Measurements from ENCODE around the gene PEX5L. TPM values are rescaled to one million over a fixed set of nuclear protein-coding genes. Genes with fewer than 3 reads are reported as not detected.

PEX5L gene
- total and polyA plus RNA-seq, 2 donors: 0.03 to 0.11 TPM

- H3K27ac ChIP-seq (ENCODE audit: low read depth): no peak overlapping the region
- DNase-seq (ENCODE audit: extremely low spot score): no peak
- 46% methylated on average over 4 of the region's 4 CpGs for WGBS
- H3K4me3 ChIP-seq (ENCODE audit: low read depth, low read length): no peak overlapping the region
- H3K36me3 ChIP-seq (ENCODE audit: insufficient read depth): no peaks in the 10 kb centered on the region
- no peaks in the 10 kb centered on the region for H3K4me1 ChIP-seq (ENCODE audit: insufficient read depth)
Observed at GRCh38 chr3:179991104-179991503, 45.6 kb downstream of the PEX5L start.

GRCh38 chr3:179981646-179982045 is 55.1 kb downstream of the PEX5L start:
- no peaks in the 10 kb centered on the region for H3K36me3 ChIP-seq (ENCODE audit: insufficient read depth)
- H3K27ac ChIP-seq (ENCODE audit: low read depth): no peak overlapping the region
- no peak overlapping the region for H3K4me3 ChIP-seq (ENCODE audit: low read depth, low read length)
- no peak for DNase-seq (ENCODE audit: extremely low spot score)
- H3K4me1 ChIP-seq (ENCODE audit: insufficient read depth): no peaks in the 10 kb centered on the region

DNA sequence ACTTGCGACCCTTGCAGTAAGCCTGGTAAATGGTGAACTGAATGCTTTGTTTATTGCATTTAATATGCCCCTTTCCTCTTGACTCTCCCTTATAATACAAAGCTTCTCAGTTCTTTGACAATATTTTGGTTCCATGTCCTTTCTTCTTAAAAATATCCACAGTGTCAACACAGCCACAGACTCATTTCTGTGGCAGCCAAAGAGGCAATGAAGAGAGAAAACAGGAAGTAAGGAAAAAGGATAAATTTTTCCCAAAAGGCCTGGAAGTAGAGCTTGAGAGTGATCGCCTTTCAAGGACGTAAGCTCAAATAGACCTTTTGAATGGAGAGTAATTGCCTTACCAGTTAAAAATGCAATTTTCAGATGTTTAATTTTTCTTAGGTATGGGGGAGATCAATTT is 59.4 kb downstream of the PEX5L start:
- H3K4me1 ChIP-seq (ENCODE audit: insufficient read depth): no peaks in the 10 kb centered on the region
- no peak for DNase-seq (ENCODE audit: extremely low spot score)
- H3K36me3 ChIP-seq (ENCODE audit: insufficient read depth): no peaks in the 10 kb centered on the region
- WGBS: 60% methylated on average over 3 of the region's 3 CpGs
- H3K27ac ChIP-seq (ENCODE audit: low read depth): no peak overlapping the region
- no peak overlapping the region for H3K4me3 ChIP-seq (ENCODE audit: low read depth, low read length)

DNA sequence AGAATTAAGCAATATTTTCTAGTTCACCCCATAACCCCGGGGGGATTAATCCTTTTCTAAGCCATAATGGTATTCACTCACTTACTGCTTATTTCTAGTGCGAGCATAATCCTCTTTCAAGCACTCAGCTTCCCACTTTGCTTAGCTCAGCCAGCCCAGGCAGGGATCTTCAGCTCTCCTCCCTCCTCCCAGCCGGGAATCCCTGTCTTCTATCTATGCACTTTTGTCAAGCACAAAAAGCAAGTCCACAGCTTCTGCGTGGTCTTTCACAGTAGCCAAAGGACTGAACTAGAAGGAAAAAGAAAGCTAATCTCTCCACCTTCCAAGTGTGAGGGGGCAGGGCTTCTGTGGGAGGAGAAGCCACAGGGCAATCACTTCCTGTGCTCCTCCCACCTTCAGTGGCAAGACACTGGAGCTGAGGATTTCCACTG is 62.8 kb downstream of the PEX5L start:
- DNase-seq (ENCODE audit: extremely low spot score): no peak
- no peaks in the 10 kb centered on the region for H3K4me1 ChIP-seq (ENCODE audit: insufficient read depth)
- 22% methylated on average over 4 of the region's 4 CpGs for WGBS

DNA sequence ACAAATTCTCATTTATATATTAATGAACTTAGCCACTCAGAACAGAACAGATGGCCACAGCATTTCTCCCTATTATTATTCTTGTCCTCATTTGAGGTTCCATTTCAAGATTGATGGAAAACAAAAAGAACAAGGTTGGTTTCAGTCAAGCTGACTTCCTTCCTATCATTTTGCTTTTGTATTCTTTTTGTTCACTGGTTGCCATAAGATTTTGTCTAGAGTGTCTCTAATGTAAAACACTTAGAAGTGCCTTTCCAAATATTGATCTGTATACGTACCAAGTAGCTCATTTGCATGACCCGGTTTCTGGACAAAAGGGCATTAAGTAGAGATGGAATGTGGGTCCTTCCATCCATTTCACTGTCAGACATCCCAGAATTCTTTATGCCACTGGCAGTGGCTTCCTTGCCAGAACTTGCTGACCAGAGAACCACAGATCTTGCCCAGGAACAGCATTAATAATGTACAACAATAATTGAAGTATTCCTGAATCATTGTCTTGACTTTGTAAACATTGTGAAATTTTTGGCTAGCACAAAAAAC is 63.8 kb downstream of the PEX5L start:
- Histone ChIP-seq H3K36me3 (ENCODE audit: insufficient read depth) (no peaks in the 10 kb centered on the region), H3K4me1 (ENCODE audit: insufficient read depth) (no peaks in the 10 kb centered on the region), H3K4me3 (ENCODE audit: low read depth, low read length) (no peak overlapping the region), H3K27ac (ENCODE audit: low read depth) (no peak overlapping the region)
- WGBS: 76% methylated on average over 2 of the region's 2 CpGs
- no peak for DNase-seq (ENCODE audit: extremely low spot score)

More for the DNA sequence above, 62.8 kb downstream of the PEX5L start:
- Histone ChIP-seq H3K36me3 (ENCODE audit: insufficient read depth) (no peaks in the 10 kb centered on the region), H3K4me3 (ENCODE audit: low read depth, low read length) (no peak overlapping the region), H3K27ac (ENCODE audit: low read depth) (no peak overlapping the region)

GRCh38 chr3:179971280-179971679 is 65.5 kb downstream of the PEX5L start:
- WGBS: 59% methylated on average over 3 of the region's 3 CpGs
- Histone ChIP-seq H3K27ac (ENCODE audit: low read depth) (no peak overlapping the region), H3K4me3 (ENCODE audit: low read depth, low read length) (no peak overlapping the region), H3K36me3 (ENCODE audit: insufficient read depth) (no peaks in the 10 kb centered on the region), H3K4me1 (ENCODE audit: insufficient read depth) (no peaks in the 10 kb centered on the region)
- DNase-seq (ENCODE audit: extremely low spot score): no peak

GRCh38 chr3:179970746-179971145 is 66.0 kb downstream of the PEX5L start:
- 77% methylated on average over 2 of the region's 2 CpGs for WGBS
- no peak for DNase-seq (ENCODE audit: extremely low spot score)
- Histone ChIP-seq H3K4me1 (ENCODE audit: insufficient read depth) (no peaks in the 10 kb centered on the region), H3K36me3 (ENCODE audit: insufficient read depth) (no peaks in the 10 kb centered on the region), H3K4me3 (ENCODE audit: low read depth, low read length) (no peak overlapping the region), H3K27ac (ENCODE audit: low read depth) (no peak overlapping the region)

DNA sequence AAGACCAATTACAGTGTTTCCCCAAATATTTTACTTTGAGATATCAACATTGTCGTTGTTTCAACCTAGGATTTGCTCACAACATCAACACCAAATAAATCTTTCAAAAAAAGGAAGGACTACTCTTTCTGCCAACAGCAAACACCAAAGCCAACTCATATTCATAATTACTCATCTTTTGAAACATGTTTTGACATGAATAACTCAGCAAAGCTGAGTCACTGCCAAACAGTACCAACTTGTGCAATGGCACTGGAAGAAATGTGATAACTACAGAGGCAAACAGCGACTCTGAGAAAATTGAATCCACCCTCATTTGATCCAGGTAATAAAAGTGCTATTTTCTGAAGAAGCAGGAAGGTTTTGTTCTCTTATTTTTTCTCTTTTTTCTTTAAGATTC is 67.2 kb downstream of the PEX5L start:
- Histone ChIP-seq H3K27ac (ENCODE audit: low read depth) (no peak overlapping the region), H3K4me3 (ENCODE audit: low read depth, low read length) (no peak overlapping the region), H3K4me1 (ENCODE audit: insufficient read depth) (no peaks in the 10 kb centered on the region), H3K36me3 (ENCODE audit: insufficient read depth) (no peaks in the 10 kb centered on the region)
- no peak for DNase-seq (ENCODE audit: extremely low spot score)
- WGBS: 42% methylated on average over 2 of the region's 2 CpGs

DNA sequence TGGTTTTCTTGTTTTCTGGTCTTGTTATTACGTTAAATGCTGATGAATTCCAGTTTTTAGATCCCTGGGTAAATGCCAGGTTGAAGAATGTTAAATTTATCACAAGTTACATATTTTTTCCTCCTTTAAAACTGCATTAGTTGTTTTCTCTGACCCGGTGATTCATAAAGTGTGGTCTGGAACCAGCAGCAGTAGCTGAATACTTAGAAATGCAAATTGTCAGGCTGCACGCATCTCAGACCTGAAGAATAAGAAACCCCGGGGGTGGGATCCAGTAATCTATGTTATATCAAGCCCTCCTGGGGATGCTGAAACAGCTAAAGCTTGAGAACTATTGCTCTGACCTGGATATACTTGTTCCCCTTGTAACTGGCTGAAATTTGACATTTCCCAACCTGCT is 69.1 kb downstream of the PEX5L start:
- H3K27ac ChIP-seq (ENCODE audit: low read depth): no peak overlapping the region
- H3K4me3 ChIP-seq (ENCODE audit: low read depth, low read length): no peak overlapping the region
- 63% methylated on average over 4 of the region's 4 CpGs for WGBS
- no peak for DNase-seq (ENCODE audit: extremely low spot score)
- no peaks in the 10 kb centered on the region for H3K36me3 ChIP-seq (ENCODE audit: insufficient read depth)
- no peaks in the 10 kb centered on the region for H3K4me1 ChIP-seq (ENCODE audit: insufficient read depth)

DNA sequence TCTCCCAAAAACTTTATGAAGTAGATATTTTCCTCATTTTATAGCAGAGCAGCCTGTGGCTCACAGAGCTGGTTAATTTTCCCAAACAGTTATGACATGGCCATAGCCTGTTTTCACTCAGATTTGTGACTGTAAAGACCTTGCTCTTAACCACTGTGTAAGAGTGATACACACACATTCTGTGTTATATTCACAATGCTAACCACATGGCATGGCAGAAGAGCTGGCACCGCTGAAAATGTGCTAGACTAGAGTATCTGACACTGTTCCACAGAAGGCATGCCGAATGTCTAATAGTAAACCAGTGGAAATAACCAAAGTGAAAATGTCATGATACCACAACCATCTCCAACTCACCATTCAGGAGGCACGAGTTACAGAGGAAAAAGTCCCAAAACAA is 71.8 kb downstream of the PEX5L start:
- Histone ChIP-seq H3K27ac (ENCODE audit: low read depth) (no peak overlapping the region), H3K4me3 (ENCODE audit: low read depth, low read length) (no peak overlapping the region), H3K36me3 (ENCODE audit: insufficient read depth) (no peaks in the 10 kb centered on the region), H3K4me1 (ENCODE audit: insufficient read depth) (no peaks in the 10 kb centered on the region)
- WGBS: 21% methylated on average over 3 of the region's 3 CpGs
- no peak for DNase-seq (ENCODE audit: extremely low spot score)

GRCh38 chr3:179962629-179963387 is 73.9 kb downstream of the PEX5L start:
- no peak for DNase-seq (ENCODE audit: extremely low spot score)
- 87% methylated on average over 1 of the region's 1 CpG for WGBS

GRCh38 chr3:179961703-179962078 is 75.0 kb downstream of the PEX5L start:
- Histone ChIP-seq H3K4me1 (ENCODE audit: insufficient read depth) (no peaks in the 10 kb centered on the region), H3K27ac (ENCODE audit: low read depth) (no peak overlapping the region), H3K36me3 (ENCODE audit: insufficient read depth) (no peaks in the 10 kb centered on the region), H3K4me3 (ENCODE audit: low read depth, low read length) (no peak overlapping the region)
- WGBS: 54% methylated on average over 5 of the region's 5 CpGs
- DNase-seq (ENCODE audit: extremely low spot score): no peak

More at GRCh38 chr3:179962629-179963387, 73.9 kb downstream of the PEX5L start:
- Histone ChIP-seq H3K27ac (ENCODE audit: low read depth) (no peak overlapping the region), H3K4me3 (ENCODE audit: low read depth, low read length) (no peak overlapping the region), H3K4me1 (ENCODE audit: insufficient read depth) (no peaks in the 10 kb centered on the region), H3K36me3 (ENCODE audit: insufficient read depth) (no peaks in the 10 kb centered on the region)

- DNase-seq (ENCODE audit: extremely low spot score): no peak
- H3K36me3 ChIP-seq (ENCODE audit: insufficient read depth): no peaks in the 10 kb centered on the region
- no peak overlapping the region for H3K27ac ChIP-seq (ENCODE audit: low read depth)
- 77% methylated on average over 6 of the region's 6 CpGs for WGBS
- H3K4me3 ChIP-seq (ENCODE audit: low read depth, low read length): no peak overlapping the region
- no peaks in the 10 kb centered on the region for H3K4me1 ChIP-seq (ENCODE audit: insufficient read depth)
Observed at GRCh38 chr3:179961071-179961702, 75.5 kb downstream of the PEX5L start.

- H3K27ac ChIP-seq (ENCODE audit: low read depth): no peak overlapping the region
- H3K4me3 ChIP-seq (ENCODE audit: low read depth, low read length): no peak overlapping the region
- H3K4me1 ChIP-seq (ENCODE audit: insufficient read depth): no peaks in the 10 kb centered on the region
- H3K36me3 ChIP-seq (ENCODE audit: insufficient read depth): no peaks in the 10 kb centered on the region
- WGBS: 69% methylated on average over 9 of the region's 9 CpGs
- DNase-seq (ENCODE audit: extremely low spot score): no peak
Observed at GRCh38 chr3:179958759-179959158, 78.0 kb downstream of the PEX5L start.
